Ureter (tissue), 1 donor: ENCODE data around the gene CAMTA1. TPM values are rescaled to one million over a fixed set of nuclear protein-coding genes. Genes with fewer than 3 reads are reported as not detected.
"Not testable (repeated sequence)": the region's sequence is repeated elsewhere in the genome, so short reads cannot be mapped to it uniquely, and the experiment has no call there.

Experiments
- DNase-seq: peaks from one replicate; pipeline ENCODE4 v3.0.0-alpha.2; 2020; ENCODE audit warnings: low spot score
- total RNA-seq: library from RNA; stranded (reverse); gene quantifications from one replicate; pipeline ENCODE4 v1.2.4, GENCODE V29; 2023
- donor health status: DM: yes; HTN: yes; CAD: no.

The CAMTA1 gene
- total RNA-seq, 1 donor from 2014 or later = 88.1 TPM

DNA sequence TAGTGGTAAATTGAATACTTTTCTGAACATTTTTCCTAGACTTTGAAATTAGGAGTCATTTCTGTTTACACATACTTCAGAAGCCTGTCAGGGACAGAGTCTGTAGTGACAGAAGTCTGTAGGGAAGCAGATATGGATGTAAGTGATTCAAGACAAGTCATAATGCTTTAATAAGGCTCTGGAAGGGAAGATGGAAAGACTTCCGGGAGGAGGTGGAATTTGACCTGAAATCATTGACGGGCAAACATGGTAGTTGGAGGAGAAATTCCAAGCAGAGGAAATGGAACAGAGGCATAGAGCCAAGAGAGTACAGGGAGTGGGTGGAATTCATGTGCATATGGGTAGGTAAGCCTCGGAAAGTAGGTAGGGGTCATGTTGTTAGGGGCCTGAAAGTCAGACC is 22.5 kb downstream of the CAMTA1 start:
- no peak for DNase-seq

- no peak for DNase-seq
Measured at GRCh38 chr1:6809461-6809860, 24.2 kb downstream of the CAMTA1 start.

DNA sequence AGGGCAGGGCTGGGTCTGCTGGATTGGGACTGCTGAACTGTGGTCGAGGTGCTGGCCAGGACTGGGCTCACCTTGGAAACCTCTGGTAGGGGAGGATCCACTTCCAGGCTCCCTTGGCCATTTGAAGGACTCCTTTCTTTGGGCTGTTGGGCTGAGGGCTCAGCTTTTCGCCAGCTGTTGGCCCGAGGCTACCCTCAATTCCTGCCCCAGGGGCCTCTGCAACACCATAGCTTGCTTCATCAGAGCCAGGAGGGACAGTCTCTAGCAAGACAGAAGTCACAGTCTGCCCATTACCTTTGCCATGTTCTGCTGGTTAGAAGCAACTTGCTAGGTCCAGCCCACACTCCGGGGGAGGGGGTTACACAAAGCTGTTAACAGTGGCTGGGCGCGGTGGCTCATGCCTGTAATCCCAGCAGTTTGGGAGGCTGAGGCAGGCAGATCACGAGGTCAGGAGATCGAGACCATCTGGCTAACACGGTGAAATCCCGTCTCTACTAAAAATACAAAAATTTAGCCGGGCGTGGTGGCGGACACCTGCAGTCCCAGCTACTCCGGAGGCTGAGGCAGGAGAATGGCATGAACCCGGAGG is 25.0 kb downstream of the CAMTA1 start:
- not testable (repeated sequence) for DNase-seq

- DNase-seq = no peak
Measured at GRCh38 chr1:6811583-6811982, 26.3 kb downstream of the CAMTA1 start.

GRCh38 chr1:6813165-6813564 is 27.9 kb downstream of the CAMTA1 start:
- no peak for DNase-seq

- no peak for DNase-seq
Measured at GRCh38 chr1:6815726-6816125, 30.5 kb downstream of the CAMTA1 start.

- no peak for DNase-seq
Measured at GRCh38 chr1:6819246-6820040, 34.2 kb downstream of the CAMTA1 start.

- DNase-seq = no peak
Measured at GRCh38 chr1:6820899-6821298, 35.6 kb downstream of the CAMTA1 start.

- DNase-seq = no peak
Measured at GRCh38 chr1:6822530-6823359, 37.5 kb downstream of the CAMTA1 start.

DNA sequence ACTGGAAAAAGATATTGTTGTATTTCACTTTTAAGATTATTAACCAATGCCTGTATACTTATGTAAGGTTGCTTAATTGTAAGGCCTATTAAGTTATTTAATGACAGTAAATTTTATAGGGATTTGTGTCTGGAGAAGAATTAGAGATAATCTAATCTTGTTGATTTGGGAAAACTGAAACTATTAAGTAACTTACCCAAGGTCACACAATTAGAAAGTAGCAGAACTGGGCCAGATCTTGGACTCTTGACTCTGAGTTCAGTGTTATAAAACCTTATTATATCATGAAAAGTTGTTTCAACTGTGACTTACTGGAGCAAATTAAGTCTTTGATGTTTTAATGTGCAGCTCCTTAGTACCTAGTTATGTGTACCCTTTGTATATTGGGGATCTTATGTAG is 38.5 kb downstream of the CAMTA1 start:
- no peak for DNase-seq

DNA sequence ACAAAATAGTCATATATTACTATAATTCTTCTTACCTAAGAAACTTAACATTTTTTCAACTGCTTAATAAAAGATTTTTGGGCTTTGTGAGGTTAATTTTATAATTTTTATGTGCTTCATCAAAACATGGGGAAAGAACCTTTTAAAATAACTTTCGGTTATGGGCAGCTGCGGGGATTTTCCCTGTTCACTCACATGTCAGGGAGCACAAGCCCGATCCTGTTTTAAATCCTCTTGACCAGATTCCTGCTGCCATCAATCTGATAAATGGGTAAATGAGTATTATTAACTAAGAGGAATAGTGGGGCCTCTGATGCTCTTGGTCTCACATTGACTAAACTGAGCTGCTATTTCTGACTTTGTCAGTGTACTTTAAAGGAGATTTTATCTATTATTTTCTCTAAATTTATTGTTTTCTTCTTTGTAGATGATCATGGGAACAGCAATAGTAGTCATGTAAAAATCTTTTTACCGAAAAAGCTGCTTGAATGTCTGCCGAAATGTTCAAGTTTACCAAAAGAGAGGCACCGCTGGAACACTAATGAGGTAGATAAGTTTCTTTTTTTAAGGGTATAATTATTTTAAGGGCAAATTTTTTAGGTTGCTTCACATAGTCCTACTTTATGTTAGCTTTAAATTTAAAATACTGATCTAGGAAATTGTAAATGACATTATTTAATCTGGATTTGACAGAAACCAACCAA is 39.6 kb downstream of the CAMTA1 start:
- DNase-seq = no peak

DNA sequence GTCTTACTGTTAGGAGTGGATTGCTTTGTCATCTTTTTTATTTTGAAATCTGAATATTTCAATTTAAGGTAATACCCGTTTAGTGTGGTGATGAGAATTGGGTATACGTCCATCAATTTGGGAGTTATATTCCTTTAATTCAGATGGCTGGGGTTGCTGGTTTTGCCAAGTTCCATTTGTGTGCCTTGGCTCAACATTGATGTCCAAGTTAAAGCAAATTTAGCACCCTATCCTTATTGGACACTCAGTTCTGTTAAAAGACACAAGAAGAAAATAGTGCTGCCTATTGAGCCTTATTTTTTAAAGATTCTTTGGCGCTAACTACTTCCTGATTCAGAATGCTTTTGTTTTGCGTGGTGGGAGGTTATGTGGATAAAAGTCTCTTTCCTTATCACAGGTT is 40.6 kb downstream of the CAMTA1 start:
- no peak for DNase-seq

- no peak for DNase-seq
Measured at GRCh38 chr1:6827079-6827478, 41.8 kb downstream of the CAMTA1 start.

DNA sequence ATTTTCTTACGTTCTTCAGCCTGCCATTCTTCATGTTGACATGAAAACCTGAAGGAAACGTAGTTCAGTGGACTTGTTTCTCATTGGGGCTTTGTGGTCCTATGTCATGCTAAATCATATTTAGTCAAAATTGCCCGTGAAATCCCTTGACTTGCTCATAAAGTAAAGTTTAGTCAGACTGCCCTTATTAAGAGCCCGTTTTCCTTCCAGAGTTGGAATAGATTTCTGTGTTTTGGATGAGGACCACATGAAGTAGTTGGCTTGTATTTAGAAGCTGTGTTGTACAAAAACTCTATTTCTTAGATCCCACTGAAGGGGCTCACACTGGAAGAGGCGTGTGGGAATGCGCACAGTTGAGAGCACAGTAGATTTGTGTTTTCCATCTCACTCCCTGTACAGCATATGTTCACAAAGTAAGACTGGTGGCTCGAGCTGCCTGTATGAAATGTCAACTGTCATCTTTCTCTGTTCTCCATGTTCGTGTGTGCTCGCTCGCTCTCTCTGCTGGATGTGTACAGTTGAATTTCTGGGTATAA is 42.4 kb downstream of the CAMTA1 start:
- no peak for DNase-seq

- no peak for DNase-seq
Measured at GRCh38 chr1:6831366-6831765, 46.1 kb downstream of the CAMTA1 start.

- not testable (repeated sequence) for DNase-seq
Measured at GRCh38 chr1:6832006-6832405, 46.8 kb downstream of the CAMTA1 start.

- no peak for DNase-seq
Measured at GRCh38 chr1:6832531-6833188, 47.4 kb downstream of the CAMTA1 start.

DNA sequence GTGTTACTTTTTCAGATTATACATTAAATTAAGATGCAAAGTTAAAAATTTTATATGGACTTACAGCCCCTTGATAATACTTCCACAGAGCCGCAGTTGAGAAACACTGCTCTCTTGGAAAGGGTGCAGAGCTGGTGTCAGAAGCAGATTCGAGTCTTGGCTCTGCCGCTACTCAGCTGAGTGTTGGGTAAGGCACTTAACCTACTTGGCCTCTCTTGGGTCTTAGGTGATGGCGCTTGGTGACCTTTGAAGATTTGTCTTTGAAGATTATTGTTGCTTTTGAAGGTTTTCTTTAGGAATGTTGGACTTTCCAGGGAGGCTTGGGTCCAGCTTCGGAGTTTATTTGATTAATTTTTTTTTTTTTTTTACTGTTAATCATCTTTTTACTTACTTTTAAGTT is 48.5 kb downstream of the CAMTA1 start:
- DNase-seq = no peak

DNA sequence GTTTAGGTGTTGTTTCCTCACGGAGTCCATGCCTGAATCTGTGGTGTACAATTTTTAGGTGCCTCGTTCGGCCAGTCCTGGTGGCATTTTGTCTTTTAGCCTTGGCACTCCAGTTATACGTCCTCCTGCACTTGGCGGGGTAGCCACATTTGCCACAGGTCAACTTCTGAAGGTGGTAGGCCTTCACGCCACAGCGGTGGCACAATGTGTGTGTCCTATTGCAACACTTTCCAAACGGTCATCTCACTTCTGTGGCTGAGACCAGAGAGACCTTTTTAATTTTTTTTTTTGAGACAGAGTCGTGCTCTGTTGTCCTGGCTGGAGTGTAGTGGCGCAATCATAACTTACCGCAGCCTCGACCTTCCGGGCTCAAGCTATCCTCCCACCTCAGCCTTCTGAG is 49.1 kb downstream of the CAMTA1 start:
- no peak for DNase-seq

- DNase-seq = no peak
Measured at GRCh38 chr1:6835139-6835538, 49.9 kb downstream of the CAMTA1 start.

DNA sequence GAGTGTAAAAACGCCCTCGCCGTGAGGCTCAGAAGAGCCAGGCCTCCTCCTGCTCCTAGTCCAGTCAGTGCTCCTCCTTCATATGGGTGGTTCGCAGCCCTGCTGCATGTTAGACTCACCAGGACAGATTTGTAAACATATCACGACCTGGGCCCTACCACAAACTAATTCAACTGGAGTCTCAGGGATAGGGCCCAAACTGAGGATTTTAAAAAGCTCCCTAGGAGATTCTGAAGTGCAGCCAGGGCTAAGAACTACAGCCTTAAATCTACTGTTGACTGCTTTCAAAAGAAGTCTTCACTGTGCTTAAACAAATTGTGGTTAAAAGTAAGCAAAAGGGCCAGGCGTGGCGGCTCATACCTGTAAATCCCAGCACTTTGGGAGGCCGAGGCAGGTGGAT is 57.0 kb downstream of the CAMTA1 start:
- DNase-seq = no peak
